Hindlimb muscle (tissue), 1 donor: Measurements from ENCODE around the gene BORCS5. TPM values are rescaled to one million over a fixed set of nuclear protein-coding genes. Genes with fewer than 3 reads are reported as not detected.
"Not testable (repeated sequence)": the region's sequence is repeated elsewhere in the genome, so short reads cannot be mapped to it uniquely, and the experiment has no call there.

ENCODE experiments used
- DNase-seq: peaks from one replicate; pipeline ENCODE4 v3.0.0-alpha.2; 2013
- polyA plus RNA-seq: library from polyadenylated mRNA; unstranded; fragments of 120-200 nt; gene quantifications from one replicate; pipeline ENCODE4 v1.2.1, GENCODE V29; 2013; ENCODE audit not compliant: insufficient read length

BORCS5 gene
- polyA plus RNA-seq, 1 donor = 8.4 TPM

DNA sequence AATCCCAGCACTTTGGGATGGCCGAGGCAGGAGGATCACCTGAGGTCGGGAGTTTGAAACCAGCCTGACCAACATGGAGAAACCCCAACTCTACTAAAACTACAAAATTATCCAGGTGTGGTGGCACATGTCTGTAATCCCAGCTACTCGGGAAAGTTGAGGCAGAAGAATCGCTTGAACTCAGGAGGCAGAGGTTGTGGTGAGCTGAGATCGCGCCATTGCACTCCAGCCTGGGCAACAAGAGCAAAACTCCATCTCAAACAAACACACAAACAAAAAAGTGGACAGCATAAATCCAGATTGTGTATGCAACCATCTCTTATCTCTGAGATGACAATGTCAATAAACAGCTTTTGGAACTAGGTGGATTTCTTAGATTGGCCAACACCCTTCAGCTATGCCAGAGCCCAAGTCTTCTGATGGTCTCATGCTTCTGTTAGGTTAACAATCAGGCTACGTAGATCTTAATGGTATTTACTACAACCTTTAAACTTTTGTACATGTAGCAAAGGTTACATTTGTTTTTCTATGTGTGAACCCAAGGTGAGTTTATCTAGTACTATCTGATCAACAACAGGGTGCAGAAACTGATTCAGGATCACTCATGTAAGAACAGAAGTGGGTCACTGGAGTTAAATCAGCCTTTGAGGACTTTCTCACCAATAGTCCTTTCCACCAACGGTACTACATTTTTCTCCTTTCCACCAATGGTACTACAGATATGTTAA lies 132.1 kb downstream of the BORCS5 start:
- no peak for DNase-seq

- no peak for DNase-seq
These were observed 134.7 kb downstream of the BORCS5 start for GRCh38 chr12:12491606-12492005.

DNA sequence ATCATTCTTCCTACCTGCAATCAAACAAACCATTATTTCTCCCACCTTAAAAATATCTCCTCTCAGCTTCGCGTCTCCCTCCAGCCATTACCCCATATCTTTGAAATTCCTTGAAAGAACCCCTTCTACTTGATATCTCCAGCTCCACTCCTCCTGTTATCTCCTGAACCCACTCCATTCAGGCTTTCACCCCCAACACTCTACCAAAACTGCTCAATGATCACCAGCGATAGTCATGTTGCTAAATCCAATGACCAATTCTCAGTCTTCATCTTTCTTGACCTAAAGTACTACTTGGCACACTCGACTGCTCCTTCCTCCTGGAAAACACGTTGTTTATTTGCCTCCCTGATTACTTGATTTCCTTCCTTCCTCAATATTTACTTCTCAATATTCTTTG lies 135.7 kb downstream of the BORCS5 start:
- DNase-seq = no peak

DNA sequence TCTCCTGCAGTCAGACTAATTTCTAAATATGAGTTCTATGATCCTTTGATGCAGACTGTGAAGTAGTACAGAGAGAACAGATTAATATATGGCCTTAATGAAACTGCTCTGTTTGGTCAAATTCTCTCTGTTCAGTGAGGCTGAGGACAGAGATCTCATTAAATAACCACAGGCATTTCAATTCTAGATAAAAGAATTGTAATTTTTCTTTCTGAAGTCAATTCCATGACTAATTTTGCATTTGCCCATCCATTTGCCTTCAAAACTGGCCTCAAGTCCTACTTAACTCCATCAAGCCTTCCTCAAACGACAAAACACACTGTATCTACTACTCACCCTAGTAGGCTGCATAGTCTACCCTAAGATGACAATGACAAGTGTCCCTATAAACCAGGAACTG lies 138.7 kb downstream of the BORCS5 start:
- no peak for DNase-seq

GRCh38 chr12:12498210-12498609 lies 141.3 kb downstream of the BORCS5 start:
- DNase-seq = no peak

- no peak for DNase-seq
These were observed 143.2 kb downstream of the BORCS5 start for GRCh38 chr12:12499909-12500604.

DNA sequence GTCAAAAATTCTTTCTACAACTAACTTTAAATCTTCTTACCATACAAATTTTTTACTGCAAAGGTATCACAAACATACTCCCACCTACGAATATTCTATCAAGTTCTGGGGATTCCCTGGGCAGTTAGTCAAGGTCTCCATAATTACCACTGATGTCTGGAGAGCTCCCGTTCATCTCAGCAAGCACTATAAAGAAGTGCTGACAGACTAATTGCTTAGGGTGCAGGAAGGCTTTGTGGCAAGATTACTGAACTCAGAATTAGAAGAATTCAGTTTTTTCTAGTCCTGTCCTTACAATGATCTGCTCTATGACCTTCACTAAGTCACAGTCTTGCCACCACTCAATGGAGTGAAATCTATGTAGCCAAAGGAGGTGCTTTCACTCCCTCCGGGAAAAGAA lies 144.2 kb downstream of the BORCS5 start:
- DNase-seq = no peak

DNA sequence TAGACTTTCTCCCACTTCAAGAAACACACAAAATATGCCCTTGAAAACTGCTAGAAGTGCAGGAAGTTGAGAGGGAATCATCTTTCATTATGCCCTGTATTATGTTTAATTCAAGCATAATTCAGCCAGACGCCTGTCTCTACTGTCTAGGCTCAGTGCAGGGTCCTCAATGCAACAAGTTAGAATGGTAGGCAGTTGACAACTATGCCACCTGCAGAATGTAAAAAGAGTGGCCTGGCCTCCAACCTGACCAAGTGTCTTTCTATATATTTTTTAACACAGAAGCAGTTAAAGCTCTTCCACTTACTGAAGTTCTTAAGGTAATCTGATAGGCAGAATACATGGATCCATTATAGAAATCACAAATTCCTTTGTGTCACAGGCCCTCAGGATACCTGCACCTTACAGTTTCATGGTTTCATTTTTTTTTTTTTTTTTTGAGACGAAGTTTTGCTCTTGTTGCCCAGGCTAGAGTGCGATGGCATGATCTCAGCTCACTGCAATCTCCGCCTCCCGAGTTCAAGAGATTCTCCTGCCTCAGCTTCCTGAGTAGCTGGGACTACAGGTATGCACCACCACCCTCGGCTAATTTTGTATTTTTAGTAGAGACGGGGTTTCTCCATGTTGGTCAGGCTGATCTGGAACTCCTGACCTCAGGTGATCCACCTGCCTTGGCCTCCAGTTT lies 145.4 kb downstream of the BORCS5 start:
- not testable (repeated sequence) for DNase-seq

- no peak for DNase-seq
These were observed 145.9 kb downstream of the BORCS5 start for GRCh38 chr12:12502815-12503151.

DNA sequence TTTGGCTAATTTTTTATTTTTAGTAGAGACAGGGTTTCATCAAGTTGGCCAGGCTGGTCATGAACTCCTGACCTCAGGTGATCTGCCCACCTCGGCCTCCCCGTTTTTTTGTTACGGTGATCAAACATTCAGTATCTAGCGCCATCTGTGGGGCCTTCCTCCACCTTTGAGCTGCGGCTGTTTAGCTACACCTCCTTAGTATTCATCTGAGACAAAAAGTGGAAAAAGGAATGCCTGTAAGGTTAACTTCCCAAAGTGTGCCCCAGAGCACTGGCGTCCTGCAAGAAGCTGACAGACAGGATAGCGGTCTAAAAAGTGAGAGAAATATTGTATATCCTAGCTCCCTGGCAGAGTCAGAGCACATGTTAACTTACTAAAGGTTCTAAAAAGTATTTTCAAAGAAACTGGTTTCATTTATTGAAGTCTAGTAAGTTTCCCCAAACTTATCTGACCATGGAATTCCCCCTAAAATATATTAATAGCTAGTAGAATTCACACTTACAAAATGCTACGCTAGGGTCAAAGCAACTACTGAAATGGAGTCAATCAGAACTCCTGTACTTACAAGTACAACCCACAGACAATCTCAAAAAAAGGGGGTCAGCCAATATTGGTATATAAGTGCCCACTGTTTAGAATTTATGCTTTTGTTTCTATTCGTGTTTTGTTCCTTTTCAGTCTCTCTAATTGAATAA lies 146.7 kb downstream of the BORCS5 start:
- DNase-seq = no peak

DNA sequence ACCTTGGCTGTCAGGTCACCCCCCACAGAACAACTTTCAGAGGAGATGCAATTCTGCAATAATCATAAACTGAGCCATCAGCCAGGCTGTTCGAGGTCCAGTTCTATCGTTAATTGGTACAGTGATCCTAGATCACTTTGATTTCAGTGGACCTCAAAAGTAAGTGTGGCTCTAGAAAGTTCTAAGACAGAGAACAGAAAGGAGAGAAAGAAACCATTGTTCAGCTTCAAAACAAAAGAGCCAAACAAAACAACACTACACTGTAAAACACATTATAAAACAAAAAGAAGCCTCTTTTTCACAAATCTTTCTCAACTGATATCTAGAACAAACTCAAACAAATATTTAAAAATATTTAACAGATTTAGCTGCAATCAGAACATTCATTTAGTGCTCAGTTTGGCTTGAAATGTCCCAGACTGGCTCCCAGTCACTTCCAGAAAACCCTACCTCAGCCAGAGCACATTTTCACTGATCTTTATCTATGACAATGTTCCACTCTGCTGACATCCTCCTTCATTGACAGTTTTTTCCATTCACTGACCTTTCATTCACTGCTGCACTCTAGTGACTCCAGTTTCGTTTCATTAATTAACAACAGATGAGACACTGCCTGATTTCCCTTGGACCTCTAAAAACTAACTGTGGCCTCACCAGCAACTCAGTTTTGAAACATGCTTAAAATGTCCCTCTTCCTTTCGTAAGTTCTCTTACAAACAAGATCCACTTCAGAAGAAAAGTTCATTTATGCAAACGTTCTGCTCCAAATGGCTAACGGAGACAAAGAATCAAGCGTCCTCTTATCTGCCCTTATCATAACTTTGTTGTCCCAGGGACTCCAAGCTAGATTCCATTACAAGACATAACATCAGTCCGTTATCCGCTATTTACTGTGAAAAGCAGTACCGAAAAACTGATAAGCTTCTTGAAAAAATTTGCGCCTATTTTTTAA lies 148.9 kb downstream of the BORCS5 start:
- peak; percentile 75 for DNase-seq

- peak; percentile 63 for DNase-seq
These were observed 149.6 kb downstream of the BORCS5 start for GRCh38 chr12:12506496-12506890.

GRCh38 chr12:12507121-12507520 lies 150.2 kb downstream of the BORCS5 start:
- DNase-seq = no peak

DNA sequence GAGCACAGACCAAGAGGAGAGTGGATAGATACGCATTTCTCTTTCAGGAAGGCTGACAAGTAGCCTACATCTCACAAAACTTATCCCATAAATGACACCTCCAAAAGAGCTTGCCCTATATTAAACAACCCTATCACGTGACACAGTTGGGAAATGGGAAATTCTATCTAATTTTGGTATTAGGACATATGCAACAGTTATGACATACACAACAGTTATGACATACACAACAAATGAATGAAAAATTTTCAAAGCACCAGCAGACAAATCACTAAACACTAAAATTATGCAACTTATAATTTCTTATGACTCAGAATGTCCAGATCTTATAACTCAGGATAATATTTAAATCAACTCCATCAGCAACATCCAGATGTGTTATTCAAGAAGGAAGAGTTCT lies 151.7 kb downstream of the BORCS5 start:
- DNase-seq = no peak

- no peak for DNase-seq
These were observed 153.3 kb downstream of the BORCS5 start for GRCh38 chr12:12510141-12510540.

- no peak for DNase-seq
These were observed 153.7 kb downstream of the BORCS5 start for GRCh38 chr12:12510551-12510950.

DNA sequence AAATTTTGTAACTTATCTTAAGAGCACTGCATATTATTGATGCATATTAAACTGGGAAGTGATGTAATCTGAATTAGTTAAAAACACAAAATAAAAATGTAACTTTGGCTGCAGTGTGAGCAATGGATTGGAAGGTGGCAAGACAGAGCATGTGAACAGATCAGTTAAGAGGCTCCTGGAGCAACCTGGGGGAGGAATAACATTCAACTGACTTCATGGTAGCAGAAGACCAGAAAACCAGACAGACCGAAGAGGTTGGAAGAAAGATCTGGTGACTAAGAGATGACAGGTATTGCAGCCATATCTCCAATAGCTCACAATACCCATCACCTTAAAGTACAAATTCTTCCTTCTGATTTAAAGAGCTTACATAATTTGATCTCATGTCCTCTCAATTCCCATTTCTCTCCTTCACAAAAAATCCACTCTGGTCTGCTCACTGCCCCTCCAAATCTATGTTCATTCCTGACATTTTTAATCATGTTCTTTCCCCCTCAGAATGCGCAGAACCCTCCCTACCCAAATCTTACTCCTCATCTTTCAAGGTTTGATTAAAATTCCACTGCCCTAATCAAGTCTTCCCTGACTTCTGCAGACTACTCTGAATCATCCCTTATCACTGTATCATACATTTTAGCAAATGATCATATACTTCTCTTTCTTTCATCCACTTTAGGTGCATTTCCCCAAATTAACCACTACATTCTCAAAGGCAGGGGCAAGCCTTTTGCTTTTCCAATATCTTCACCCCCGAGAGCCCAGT lies 154.3 kb downstream of the BORCS5 start:
- DNase-seq = no peak

- DNase-seq = no peak
These were observed 155.2 kb downstream of the BORCS5 start for GRCh38 chr12:12511895-12512711.

DNA sequence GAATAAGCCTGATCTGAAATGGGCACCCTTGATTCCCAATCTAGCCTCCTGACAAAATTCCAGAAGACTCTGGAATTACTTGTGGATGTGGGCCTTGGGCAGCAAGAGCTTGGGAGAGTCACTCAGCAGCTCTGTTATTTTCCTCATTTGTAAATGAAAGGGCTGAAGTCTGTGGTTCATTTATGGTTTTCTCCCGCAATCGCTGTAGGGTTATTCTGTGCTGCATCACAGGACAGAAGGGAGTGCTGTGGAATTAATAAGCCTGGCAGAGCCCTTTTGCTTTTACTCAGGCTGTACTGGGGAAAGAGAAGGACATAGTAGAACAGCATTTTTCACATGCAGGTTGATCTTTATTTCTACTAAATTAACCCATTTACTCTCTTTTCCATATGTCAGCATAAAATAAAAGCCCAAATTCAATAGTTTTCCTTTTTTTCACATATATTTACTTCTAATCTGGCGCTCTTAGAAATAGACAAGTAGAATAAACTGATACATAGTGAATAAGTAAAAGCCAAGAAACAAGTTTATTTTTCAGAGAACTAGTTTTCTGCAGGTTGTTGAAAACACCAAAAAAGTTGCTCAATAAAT lies 156.6 kb downstream of the BORCS5 start:
- no peak for DNase-seq

DNA sequence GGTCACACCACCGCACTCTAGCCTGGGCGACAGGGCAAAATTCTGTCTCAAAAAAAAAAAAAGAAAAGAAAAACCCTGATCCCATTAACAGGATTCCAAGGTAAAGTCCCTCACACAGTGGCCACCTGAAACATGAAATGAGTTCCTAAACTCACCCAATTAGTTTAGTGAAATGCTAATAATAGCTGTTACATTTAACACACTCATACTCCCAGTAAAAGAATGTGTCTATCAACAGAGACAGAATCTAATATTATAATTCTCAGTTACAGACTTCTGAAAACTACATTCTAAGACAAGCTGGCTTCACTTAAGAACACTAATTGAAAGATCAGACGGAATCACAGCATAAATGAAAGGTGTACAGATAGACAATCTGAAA lies 161.6 kb downstream of the BORCS5 start:
- DNase-seq = no peak
